PC-9 (cell line): ENCODE data around the gene FANCB. TPM values are rescaled to one million over a fixed set of nuclear protein-coding genes. Genes with fewer than 3 reads are reported as not detected.

Source experiments
- BruUV-seq: library from RNA; stranded (reverse); fragments of 400-500 nt; replicated peaks from 2 replicates; lab custom pipeline; 2021; lab: Mats Ljungman, UMichigan
- CTCF ChIA-PET: fragments of 300-600 bp; sonication (Branson Sonifier 250); formaldehyde crosslinking; loops from one replicate; lab custom pipeline; 2022; ENCODE audit warnings: antibody characterized with exemption; lab: Charles Lee
- POLR2A ChIA-PET: fragments of 300-600 bp; sonication (Branson Sonifier 250); formaldehyde crosslinking; loops from one replicate; lab custom pipeline; 2022; ENCODE audit warnings: antibody characterized with exemption; ENCODE audit not compliant: unreplicated experiment; lab: Charles Lee
- DNase-seq, 2 experiments: peaks; one replicate each; pipeline versions ENCODE4 v3.0.0 to v3.0.0-alpha.2; 2015 to 2022; ENCODE audit warnings: mixed read lengths in 1 of 2
- H2AFZ ChIP-seq: fragments of 200-600 bp; sonication (generic); 2 replicates; pipeline ENCODE4 v1.8.1; 2017; ENCODE audit warnings: antibody characterized with exemption
- H3F3A ChIP-seq: fragments of 200-600 bp; sonication (generic); 2 replicates; pipeline ENCODE4 v1.8.1; 2017; ENCODE audit warnings: antibody characterized with exemption, mild to moderate bottlenecking, low read depth; ENCODE audit not compliant: insufficient read depth
- H3K27ac ChIP-seq: fragments of 200-600 bp; sonication (generic); 2 replicates; pipeline ENCODE4 v1.6.1; 2016; ENCODE audit warnings: mixed run types
- H3K27me3 ChIP-seq: fragments of 200-600 bp; sonication (generic); 2 replicates; pipeline ENCODE4 v1.6.1; 2016; ENCODE audit warnings: low read depth, mixed run types; ENCODE audit not compliant: insufficient read depth
- H3K36me3 ChIP-seq: fragments of 200-600 bp; sonication (generic); 2 replicates; pipeline ENCODE4 v1.6.1; 2016; ENCODE audit warnings: low read depth, mixed run types
- H3K4me1 ChIP-seq: fragments of 200-600 bp; sonication (generic); replicated peaks from 2 replicates; pipeline ENCODE4 v1.6.1; 2016; ENCODE audit warnings: mixed run types; ENCODE audit not compliant: insufficient read depth
- H3K4me2 ChIP-seq: fragments of 200-600 bp; sonication (generic); 2 replicates; pipeline ENCODE4 v1.6.1; 2017; ENCODE audit warnings: mixed run types
- H3K4me3 ChIP-seq: fragments of 200-600 bp; sonication (generic); 2 replicates; pipeline ENCODE4 v1.6.1; 2016; ENCODE audit warnings: mixed run types
- H3K79me2 ChIP-seq: fragments of 200-600 bp; sonication (generic); 2 replicates; pipeline ENCODE4 v1.6.1; 2017; ENCODE audit warnings: low read depth, mixed run types
- H3K9me2 ChIP-seq: fragments of 200-600 bp; sonication (generic); 2 replicates; pipeline ENCODE4 v1.8.1; 2017; ENCODE audit warnings: mild to moderate bottlenecking; ENCODE audit not compliant: insufficient read depth
- H3K9me3 ChIP-seq: fragments of 200-600 bp; sonication (generic); 2 replicates; pipeline ENCODE4 v1.8.1; 2016; ENCODE audit warnings: low read depth; ENCODE audit not compliant: insufficient read depth
- H4K20me1 ChIP-seq: fragments of 200-600 bp; sonication (generic); 2 replicates; pipeline ENCODE4 v1.8.1; 2017; ENCODE audit not compliant: insufficient read depth
- CTCF ChIP-seq: fragments of 200-600 bp; sonication (generic); conservative IDR thresholded peaks from 2 replicates; pipeline ENCODE4 v1.6.1; 2017; ENCODE audit warnings: mixed run types, antibody characterized with exemption, mild to moderate bottlenecking, moderate library complexity
- EZH2 ChIP-seq: fragments of 200-600 bp; sonication (generic); IDR thresholded peaks from 2 replicates; pipeline ENCODE4 v1.8.0; 2017; ENCODE audit warnings: antibody characterized with exemption, low read depth
- intact Hi-C: fragments of 100-400 bp; cut with micrococcal nuclease; formaldehyde crosslinking; loops from one replicate; pipeline ENCODE4 v1.10.0; 2022; ENCODE audit not compliant: unreplicated experiment
- total RNA-seq: library from RNA; stranded (reverse); gene quantifications from 2 replicates; pipeline ENCODE4 v1.2.3, GENCODE V29; 2021

FANCB gene
- total RNA-seq, 1 experiment from 2014 or later, result 9.5 TPM

- Histone ChIP-seq H3K9me2 (no peaks in the 10 kb centered on the region), H3K36me3 (no peaks in the 10 kb centered on the region), H3K4me2 (no peak overlapping the region), H3K4me1 (no peaks in the 10 kb centered on the region), H4K20me1 (no peaks in the 10 kb centered on the region), H3K4me3 (no peak overlapping the region), H3K79me2 (no peaks in the 10 kb centered on the region), H3K27ac (no peak overlapping the region), H2AFZ (no peak overlapping the region), H3K9me3 (no peaks in the 10 kb centered on the region), H3F3A (no peaks in the 10 kb centered on the region), H3K27me3 (no peaks in the 10 kb centered on the region)
- intact Hi-C loops, result no loop called here
- ChIA-PET CTCF (no interaction called here), POLR2A (no interaction called here)
- no TSS peak for BruUV-seq
- TF ChIP-seq EZH2, result no peak
- no peak for DNase-seq
Observed at GRCh38 chrX:14832586-14832985, 40.3 kb downstream of the FANCB start.

GRCh38 chrX:14832151-14832550, 40.7 kb downstream of the FANCB start:
- Histone ChIP-seq H3K27ac (no peak overlapping the region), H3K79me2 (no peaks in the 10 kb centered on the region), H3K27me3 (no peaks in the 10 kb centered on the region), H3K4me2 (no peak overlapping the region), H2AFZ (no peak overlapping the region), H3F3A (no peaks in the 10 kb centered on the region), H3K4me3 (no peak overlapping the region), H3K36me3 (no peaks in the 10 kb centered on the region), H3K4me1 (no peaks in the 10 kb centered on the region), H4K20me1 (no peaks in the 10 kb centered on the region), H3K9me3 (no peaks in the 10 kb centered on the region), H3K9me2 (no peaks in the 10 kb centered on the region)
- ChIA-PET CTCF (no interaction called here), POLR2A (no interaction called here)
- TF ChIP-seq EZH2 (no peak), CTCF (no peak)
- no peak for DNase-seq
- no TSS peak for BruUV-seq
- intact Hi-C loops, result no loop called here

GRCh38 chrX:14829643-14830042, 43.2 kb downstream of the FANCB start:
- H3F3A ChIP-seq, result no peaks in the 10 kb centered on the region
- no peaks in the 10 kb centered on the region for H3K9me3 ChIP-seq
- POLR2A ChIA-PET, result no interaction called here
- H4K20me1 ChIP-seq, result no peaks in the 10 kb centered on the region
- H2AFZ ChIP-seq, result no peak overlapping the region
- H3K4me2 ChIP-seq, result no peak overlapping the region
- DNase-seq, result no peak
- intact Hi-C loops, result no loop called here
- CTCF ChIA-PET, result no interaction called here
- no peak overlapping the region for H3K4me3 ChIP-seq
- no TSS peak for BruUV-seq
- no peaks in the 10 kb centered on the region for H3K27me3 ChIP-seq
- H3K36me3 ChIP-seq, result no peaks in the 10 kb centered on the region
- H3K27ac ChIP-seq, result no peak overlapping the region
- TF ChIP-seq EZH2 (no peak), CTCF (no peak)
- H3K79me2 ChIP-seq, result no peaks in the 10 kb centered on the region
- H3K9me2 ChIP-seq, result no peaks in the 10 kb centered on the region
- no peaks in the 10 kb centered on the region for H3K4me1 ChIP-seq

- no peaks in the 10 kb centered on the region for H3F3A ChIP-seq
- H3K27ac ChIP-seq, result no peak overlapping the region
- no peaks in the 10 kb centered on the region for H3K36me3 ChIP-seq
- ChIA-PET POLR2A (no interaction called here), CTCF (no interaction called here)
- TF ChIP-seq EZH2 (no peak), CTCF (no peak)
- H2AFZ ChIP-seq, result no peak overlapping the region
- BruUV-seq, result no TSS peak
- no peak for DNase-seq
- intact Hi-C loops, result no loop called here
- H3K4me2 ChIP-seq, result no peak overlapping the region
- no peaks in the 10 kb centered on the region for H3K9me3 ChIP-seq
- H3K4me1 ChIP-seq, result no peaks in the 10 kb centered on the region
- H4K20me1 ChIP-seq, result no peaks in the 10 kb centered on the region
- H3K27me3 ChIP-seq, result no peaks in the 10 kb centered on the region
- no peaks in the 10 kb centered on the region for H3K79me2 ChIP-seq
- H3K9me2 ChIP-seq, result no peaks in the 10 kb centered on the region
- no peak overlapping the region for H3K4me3 ChIP-seq
Observed at GRCh38 chrX:14826319-14826718, 46.5 kb downstream of the FANCB start.
